HCT116 (cell line): ENCODE data around the gene KSR1.

Source experiments
- POLR2A ChIP-seq: IDR thresholded peaks from 2 replicates; pipeline ENCODE4 v1.7.0; 2011; ENCODE audit warnings: borderline replicate concordance; ENCODE audit not compliant: insufficient read depth, insufficient read length; ENCODE audit errors: extremely low read depth
- RAD21 ChIP-seq: IDR thresholded peaks from 2 replicates; pipeline ENCODE4 v1.6.1; 2012; ENCODE audit warnings: low read depth, mild to moderate bottlenecking
- TF ChIP-seq, protein P1 (sequence below), 3 experiments: fragments of 200-600 bp in 1 of 3; sonication (generic) in 1 of 3; IDR thresholded peaks in 2 of 3; conservative IDR thresholded peaks in 1 of 3; 2 replicates each; pipeline ENCODE4 v1.5.1; 2012 to 2017; ENCODE audit warnings: low read depth in 2 of 3, low read length in 2 of 3, antibody characterized with exemption in 1 of 3, borderline replicate concordance in 1 of 3, control low read depth in 1 of 3, mild to moderate bottlenecking in 1 of 3, mixed read lengths in 1 of 3, mixed run types in 1 of 3, moderate library complexity in 1 of 3; ENCODE audit not compliant: insufficient read depth in 1 of 3
- TF ChIP-seq, protein P2 (sequence below): IDR thresholded peaks from 2 replicates; pipeline ENCODE4 v1.6.1; 2012

DNA sequence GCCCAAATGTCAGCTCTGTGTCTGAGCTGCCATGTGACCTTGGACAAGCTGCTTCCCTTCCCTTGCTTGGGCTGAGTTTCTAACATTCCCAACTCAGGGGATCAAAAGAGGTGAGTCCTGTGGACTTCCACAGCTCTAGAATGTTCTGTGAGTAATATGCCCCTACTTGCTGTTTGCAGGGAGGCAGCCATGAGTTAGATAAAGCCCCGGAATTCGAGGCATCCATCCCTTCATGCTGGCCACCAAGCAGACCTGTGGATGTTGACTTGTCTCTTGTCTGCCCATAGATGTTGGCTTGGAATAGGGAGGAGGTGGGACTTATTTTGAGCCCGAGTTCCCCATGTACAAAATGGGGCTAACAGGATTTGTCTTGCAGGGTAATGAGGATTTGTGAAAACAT, 36.2 kb downstream of the KSR1 start:
- TF ChIP-seq, protein P1, sequence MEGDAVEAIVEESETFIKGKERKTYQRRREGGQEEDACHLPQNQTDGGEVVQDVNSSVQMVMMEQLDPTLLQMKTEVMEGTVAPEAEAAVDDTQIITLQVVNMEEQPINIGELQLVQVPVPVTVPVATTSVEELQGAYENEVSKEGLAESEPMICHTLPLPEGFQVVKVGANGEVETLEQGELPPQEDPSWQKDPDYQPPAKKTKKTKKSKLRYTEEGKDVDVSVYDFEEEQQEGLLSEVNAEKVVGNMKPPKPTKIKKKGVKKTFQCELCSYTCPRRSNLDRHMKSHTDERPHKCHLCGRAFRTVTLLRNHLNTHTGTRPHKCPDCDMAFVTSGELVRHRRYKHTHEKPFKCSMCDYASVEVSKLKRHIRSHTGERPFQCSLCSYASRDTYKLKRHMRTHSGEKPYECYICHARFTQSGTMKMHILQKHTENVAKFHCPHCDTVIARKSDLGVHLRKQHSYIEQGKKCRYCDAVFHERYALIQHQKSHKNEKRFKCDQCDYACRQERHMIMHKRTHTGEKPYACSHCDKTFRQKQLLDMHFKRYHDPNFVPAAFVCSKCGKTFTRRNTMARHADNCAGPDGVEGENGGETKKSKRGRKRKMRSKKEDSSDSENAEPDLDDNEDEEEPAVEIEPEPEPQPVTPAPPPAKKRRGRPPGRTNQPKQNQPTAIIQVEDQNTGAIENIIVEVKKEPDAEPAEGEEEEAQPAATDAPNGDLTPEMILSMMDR (IDR thresholded peaks at IDR 0.05 in 2 of 3, conservative IDR thresholded peaks at IDR 0.05 in 1 of 3; ENCODE audit: borderline replicate concordance in 1 of 3, insufficient read depth in 1 of 3, low read depth in 2 of 3, low read length in 2 of 3), result no peak
- TF ChIP-seq, protein P2, sequence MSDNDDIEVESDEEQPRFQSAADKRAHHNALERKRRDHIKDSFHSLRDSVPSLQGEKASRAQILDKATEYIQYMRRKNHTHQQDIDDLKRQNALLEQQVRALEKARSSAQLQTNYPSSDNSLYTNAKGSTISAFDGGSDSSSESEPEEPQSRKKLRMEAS, result no peak
- TF ChIP-seq POLR2A, result no peak
- TF ChIP-seq RAD21, result no peak
